GM23338 (cell line): ENCODE data around the gene AK4. TPM values are rescaled to one million over a fixed set of nuclear protein-coding genes. Genes with fewer than 3 reads are reported as not detected.
"Not testable (repeated sequence)": the region's sequence is repeated elsewhere in the genome, so short reads cannot be mapped to it uniquely, and the experiment has no call there.

Experiments used
- ATAC-seq: fragments of 200-7000 bp; cut with Tn5 transposase; 3 replicates; pipeline ENCODE4 v1.9.1; 2020
- DNase-seq: peaks from one replicate; pipeline ENCODE4 v3.0.0-alpha.2; 2015; ENCODE audit warnings: low spot score
- H2AFZ ChIP-seq: fragments of 200-600 bp; sonication (generic); 2 replicates; pipeline ENCODE4 v1.8.0; 2016; ENCODE audit warnings: antibody characterized with exemption, mild to moderate bottlenecking, moderate library complexity
- H3F3A ChIP-seq: fragments of 200-600 bp; sonication (generic); replicated peaks from 2 replicates; pipeline ENCODE4 v1.8.0; 2017; ENCODE audit warnings: antibody characterized with exemption, mixed run types, low read depth
- H3K27ac ChIP-seq: fragments of 200-600 bp; sonication (generic); 2 replicates; pipeline ENCODE4 v1.6.1; 2016; ENCODE audit warnings: low read depth
- H3K27me3 ChIP-seq: fragments of 200-600 bp; sonication (generic); 2 replicates; pipeline ENCODE4 v1.8.0; 2016; ENCODE audit warnings: mild to moderate bottlenecking, mixed run types, moderate library complexity; ENCODE audit not compliant: insufficient read depth
- H3K36me3 ChIP-seq: fragments of 200-600 bp; sonication (generic); 2 replicates; pipeline ENCODE4 v1.8.0; 2016; ENCODE audit warnings: mild to moderate bottlenecking; ENCODE audit not compliant: insufficient read depth
- H3K4me1 ChIP-seq: fragments of 200-600 bp; sonication (generic); 2 replicates; pipeline ENCODE4 v1.8.0; 2016; ENCODE audit warnings: mild to moderate bottlenecking, moderate library complexity; ENCODE audit not compliant: insufficient read depth
- H3K4me2 ChIP-seq: fragments of 200-600 bp; sonication (generic); 2 replicates; pipeline ENCODE4 v1.7.1; 2017; ENCODE audit warnings: mixed run types
- H3K4me3 ChIP-seq: fragments of 200-600 bp; sonication (generic); 2 replicates; pipeline ENCODE4 v1.6.1; 2016; ENCODE audit warnings: mixed run types
- H3K79me2 ChIP-seq: fragments of 200-600 bp; sonication (generic); replicated peaks from 2 replicates; pipeline ENCODE4 v1.8.0; 2017; ENCODE audit warnings: mild to moderate bottlenecking; ENCODE audit not compliant: insufficient read depth
- H3K9me2 ChIP-seq: fragments of 200-600 bp; sonication (generic); 2 replicates; pipeline ENCODE4 v1.8.0; 2017; ENCODE audit not compliant: insufficient read depth
- H4K20me1 ChIP-seq: fragments of 200-600 bp; sonication (generic); replicated peaks from 2 replicates; pipeline ENCODE4 v1.8.0; 2017; ENCODE audit warnings: mild to moderate bottlenecking; ENCODE audit not compliant: insufficient read depth
- H3K27ac Mint-ChIP-seq: 2 replicates; pipeline ENCODE4 v1.8.0; 2020; ENCODE audit warnings: inconsistent platforms, mild to moderate bottlenecking, moderate library complexity, mixed read lengths
- H3K27me3 Mint-ChIP-seq: 3 replicates; pipeline ENCODE4 v1.8.0; 2022; ENCODE audit warnings: low read depth, mild to moderate bottlenecking, moderate library complexity, mixed read lengths, inconsistent platforms; ENCODE audit not compliant: insufficient read depth, poor library complexity
- H3K36me3 Mint-ChIP-seq: 3 replicates; pipeline ENCODE4 v1.8.0; 2021; ENCODE audit warnings: low read depth, mild to moderate bottlenecking, inconsistent platforms, moderate library complexity, mixed read lengths
- H3K4me1 Mint-ChIP-seq: 3 replicates; pipeline ENCODE4 v1.8.0; 2020; ENCODE audit warnings: mild to moderate bottlenecking, inconsistent platforms, mixed read lengths
- H3K4me3 Mint-ChIP-seq: 3 replicates; pipeline ENCODE4 v1.8.0; 2021; ENCODE audit warnings: moderate library complexity, mild to moderate bottlenecking, inconsistent platforms, mixed read lengths
- H3K9me3 Mint-ChIP-seq: 3 replicates; pipeline ENCODE4 v1.8.0; 2020; ENCODE audit warnings: moderate library complexity, mild to moderate bottlenecking, inconsistent platforms, mixed read lengths
- CREB1 ChIP-seq: fragments of 250-450 bp; sonication (Bioruptor Pico); IDR thresholded peaks from 2 replicates; pipeline ENCODE4 v1.5.0; 2020; ENCODE audit warnings: low read depth, mild to moderate bottlenecking, moderate library complexity
- EZH2 ChIP-seq: fragments of 200-600 bp; sonication (generic); IDR thresholded peaks from one replicate; pipeline ENCODE4 v1.8.0; 2017; ENCODE audit warnings: antibody characterized with exemption, mild to moderate bottlenecking, low read depth; ENCODE audit not compliant: unreplicated experiment
- EZH2phosphoT487 ChIP-seq: fragments of 200-600 bp; sonication (generic); IDR thresholded peaks from one replicate; pipeline ENCODE4 v1.8.1; 2018; ENCODE audit warnings: antibody characterized with exemption; ENCODE audit not compliant: unreplicated experiment
- JUNB ChIP-seq: IDR thresholded peaks from one replicate; pipeline ENCODE4 v1.6.1; 2016; ENCODE audit warnings: antibody characterized with exemption; ENCODE audit not compliant: unreplicated experiment
- NANOG ChIP-seq: IDR thresholded peaks from 2 replicates; pipeline ENCODE4 v1.6.1; 2016; ENCODE audit warnings: antibody characterized with exemption, borderline replicate concordance
- POLR2AphosphoS5 ChIP-seq: IDR thresholded peaks from 2 replicates; pipeline ENCODE4 v1.6.1; 2016; ENCODE audit warnings: antibody characterized with exemption, low read depth
- REST ChIP-seq: IDR thresholded peaks from one replicate; pipeline ENCODE4 v1.6.1; 2018; ENCODE audit warnings: antibody characterized with exemption; ENCODE audit not compliant: unreplicated experiment
- STAT1 ChIP-seq: IDR thresholded peaks from one replicate; pipeline ENCODE4 v1.6.1; 2016; ENCODE audit warnings: antibody characterized with exemption; ENCODE audit not compliant: unreplicated experiment
- ZNF114 ChIP-seq: fragments of 250-450 bp; sonication (Bioruptor Pico); IDR thresholded peaks from 2 replicates; pipeline ENCODE4 v1.5.0; 2020; ENCODE audit warnings: mild to moderate bottlenecking, moderate library complexity
- ZNF331 ChIP-seq: fragments of 250-450 bp; sonication (Bioruptor Pico); IDR thresholded peaks from 2 replicates; pipeline ENCODE4 v1.5.0; 2020; ENCODE audit warnings: low read depth, mild to moderate bottlenecking, moderate library complexity
- polyA plus RNA-seq: library from polyadenylated mRNA; unstranded; fragments of >200 nt; fragmentation: Nextera tagmentation; extraction: Ambion mirVana; gene quantifications from 2 replicates; pipeline ENCODE4 v1.2.1, GENCODE V29; 2016
- total RNA-seq: library from RNA; depleted of rRNA; stranded (reverse); fragments of >200 nt; shearing (Covaris generic); gene quantifications from 2 replicates; pipeline ENCODE4 v1.2.3, GENCODE V29; 2014
- TF ChIP-seq, protein P1 (sequence below): fragments of 250-450 bp; sonication (Bioruptor Pico); IDR thresholded peaks from 2 replicates; pipeline ENCODE4 v1.5.0; 2020; ENCODE audit warnings: mild to moderate bottlenecking, moderate library complexity
- TF ChIP-seq, protein P2 (sequence below), 2 experiments: fragments of 200-600 bp in 1 of 2; sonication (generic) in 1 of 2; conservative IDR thresholded peaks; 2 replicates each; pipeline versions ENCODE4 v1.5.1 to v1.6.1; 2016 to 2017; ENCODE audit warnings: antibody characterized with exemption in 2 of 2, low read depth in 2 of 2, mild to moderate bottlenecking in 2 of 2, moderate library complexity in 1 of 2

AK4 gene
- total and polyA plus RNA-seq, 2 experiments from 2014 or later = 123 to 127 TPM

DNA sequence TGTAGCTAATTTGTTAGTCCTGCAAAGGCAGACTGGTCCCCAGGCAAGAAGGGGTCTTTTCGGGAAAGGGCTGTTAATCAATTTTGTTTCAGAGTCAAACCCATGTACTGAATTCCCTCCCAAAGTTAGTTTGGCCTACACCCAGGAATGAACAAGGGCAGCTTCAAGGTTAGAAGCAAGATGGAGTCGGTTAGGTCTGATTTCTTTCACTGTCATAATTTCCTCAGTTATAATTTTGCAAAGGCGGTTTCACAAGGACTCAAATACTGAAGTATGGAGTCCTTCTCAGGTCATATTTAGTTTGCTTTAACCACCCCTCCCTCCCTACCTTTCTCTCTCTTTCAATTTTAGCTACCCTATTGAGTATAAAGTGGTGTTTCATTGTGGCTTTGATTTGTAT lies 16.1 kb downstream of the AK4 start:
- peaks cover 100% of the 10 kb centered on the region for H3K79me2 ChIP-seq
- not testable (repeated sequence) for ATAC-seq, H3K27me3 Mint-ChIP-seq

DNA sequence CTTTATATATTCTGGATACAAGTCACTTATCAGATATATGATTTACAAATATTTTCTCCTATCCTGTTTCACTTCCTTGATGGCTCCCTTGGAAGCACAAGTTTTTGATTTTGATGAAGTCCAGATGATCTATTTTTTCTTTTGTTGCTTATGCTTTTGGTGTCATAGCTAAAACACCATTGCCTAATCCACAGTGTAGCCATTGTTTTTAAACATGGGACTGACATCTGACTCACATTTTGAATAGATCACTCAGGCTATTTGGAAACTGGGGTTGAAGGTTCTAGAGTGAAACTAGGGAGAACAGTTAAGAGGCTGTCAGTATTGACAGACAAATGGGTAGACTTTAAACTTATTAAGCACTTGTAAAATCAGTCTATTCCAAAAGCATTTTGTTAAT lies 16.6 kb downstream of the AK4 start:
- no peak overlapping the region for H3K27ac Mint-ChIP-seq
- H3K4me2 ChIP-seq = peak overlapping the region; percentile 27
- H3K27ac ChIP-seq = no peak overlapping the region
- H3K79me2 ChIP-seq = peaks cover 100% of the 10 kb centered on the region
- peaks cover 2% of the 10 kb centered on the region; the same call in 1 of the 3 replicates for H3K36me3 Mint-ChIP-seq
- H2AFZ ChIP-seq = no peak overlapping the region
- no peaks in the 10 kb centered on the region for H3K36me3 ChIP-seq
- 0 out of 2 replicates have a peak, but pooled peaks cover 5% of the 10 kb centered on the region for H4K20me1 ChIP-seq
- no peaks in the 10 kb centered on the region for H3K9me2 ChIP-seq
- H3K4me1 Mint-ChIP-seq = peaks cover 80% of the 10 kb centered on the region
- no peaks in the 10 kb centered on the region for H3K9me3 Mint-ChIP-seq
- H3K27me3 ChIP-seq = no peaks in the 10 kb centered on the region
- no peak overlapping the region for H3K4me3 Mint-ChIP-seq
- no peak for ATAC-seq
- DNase-seq = no peak
- H3F3A ChIP-seq = no peaks in the 10 kb centered on the region
- peaks cover 79% of the 10 kb centered on the region for H3K4me1 ChIP-seq
- H3K4me3 ChIP-seq = no peak overlapping the region
- peaks cover 2% of the 10 kb centered on the region for H3K27me3 Mint-ChIP-seq
- TF ChIP-seq JUNB = no peak
- TF ChIP-seq EZH2phosphoT487 = no peak
- no peak for TF ChIP-seq EZH2
- TF ChIP-seq STAT1 = no peak
- TF ChIP-seq, protein P1, sequence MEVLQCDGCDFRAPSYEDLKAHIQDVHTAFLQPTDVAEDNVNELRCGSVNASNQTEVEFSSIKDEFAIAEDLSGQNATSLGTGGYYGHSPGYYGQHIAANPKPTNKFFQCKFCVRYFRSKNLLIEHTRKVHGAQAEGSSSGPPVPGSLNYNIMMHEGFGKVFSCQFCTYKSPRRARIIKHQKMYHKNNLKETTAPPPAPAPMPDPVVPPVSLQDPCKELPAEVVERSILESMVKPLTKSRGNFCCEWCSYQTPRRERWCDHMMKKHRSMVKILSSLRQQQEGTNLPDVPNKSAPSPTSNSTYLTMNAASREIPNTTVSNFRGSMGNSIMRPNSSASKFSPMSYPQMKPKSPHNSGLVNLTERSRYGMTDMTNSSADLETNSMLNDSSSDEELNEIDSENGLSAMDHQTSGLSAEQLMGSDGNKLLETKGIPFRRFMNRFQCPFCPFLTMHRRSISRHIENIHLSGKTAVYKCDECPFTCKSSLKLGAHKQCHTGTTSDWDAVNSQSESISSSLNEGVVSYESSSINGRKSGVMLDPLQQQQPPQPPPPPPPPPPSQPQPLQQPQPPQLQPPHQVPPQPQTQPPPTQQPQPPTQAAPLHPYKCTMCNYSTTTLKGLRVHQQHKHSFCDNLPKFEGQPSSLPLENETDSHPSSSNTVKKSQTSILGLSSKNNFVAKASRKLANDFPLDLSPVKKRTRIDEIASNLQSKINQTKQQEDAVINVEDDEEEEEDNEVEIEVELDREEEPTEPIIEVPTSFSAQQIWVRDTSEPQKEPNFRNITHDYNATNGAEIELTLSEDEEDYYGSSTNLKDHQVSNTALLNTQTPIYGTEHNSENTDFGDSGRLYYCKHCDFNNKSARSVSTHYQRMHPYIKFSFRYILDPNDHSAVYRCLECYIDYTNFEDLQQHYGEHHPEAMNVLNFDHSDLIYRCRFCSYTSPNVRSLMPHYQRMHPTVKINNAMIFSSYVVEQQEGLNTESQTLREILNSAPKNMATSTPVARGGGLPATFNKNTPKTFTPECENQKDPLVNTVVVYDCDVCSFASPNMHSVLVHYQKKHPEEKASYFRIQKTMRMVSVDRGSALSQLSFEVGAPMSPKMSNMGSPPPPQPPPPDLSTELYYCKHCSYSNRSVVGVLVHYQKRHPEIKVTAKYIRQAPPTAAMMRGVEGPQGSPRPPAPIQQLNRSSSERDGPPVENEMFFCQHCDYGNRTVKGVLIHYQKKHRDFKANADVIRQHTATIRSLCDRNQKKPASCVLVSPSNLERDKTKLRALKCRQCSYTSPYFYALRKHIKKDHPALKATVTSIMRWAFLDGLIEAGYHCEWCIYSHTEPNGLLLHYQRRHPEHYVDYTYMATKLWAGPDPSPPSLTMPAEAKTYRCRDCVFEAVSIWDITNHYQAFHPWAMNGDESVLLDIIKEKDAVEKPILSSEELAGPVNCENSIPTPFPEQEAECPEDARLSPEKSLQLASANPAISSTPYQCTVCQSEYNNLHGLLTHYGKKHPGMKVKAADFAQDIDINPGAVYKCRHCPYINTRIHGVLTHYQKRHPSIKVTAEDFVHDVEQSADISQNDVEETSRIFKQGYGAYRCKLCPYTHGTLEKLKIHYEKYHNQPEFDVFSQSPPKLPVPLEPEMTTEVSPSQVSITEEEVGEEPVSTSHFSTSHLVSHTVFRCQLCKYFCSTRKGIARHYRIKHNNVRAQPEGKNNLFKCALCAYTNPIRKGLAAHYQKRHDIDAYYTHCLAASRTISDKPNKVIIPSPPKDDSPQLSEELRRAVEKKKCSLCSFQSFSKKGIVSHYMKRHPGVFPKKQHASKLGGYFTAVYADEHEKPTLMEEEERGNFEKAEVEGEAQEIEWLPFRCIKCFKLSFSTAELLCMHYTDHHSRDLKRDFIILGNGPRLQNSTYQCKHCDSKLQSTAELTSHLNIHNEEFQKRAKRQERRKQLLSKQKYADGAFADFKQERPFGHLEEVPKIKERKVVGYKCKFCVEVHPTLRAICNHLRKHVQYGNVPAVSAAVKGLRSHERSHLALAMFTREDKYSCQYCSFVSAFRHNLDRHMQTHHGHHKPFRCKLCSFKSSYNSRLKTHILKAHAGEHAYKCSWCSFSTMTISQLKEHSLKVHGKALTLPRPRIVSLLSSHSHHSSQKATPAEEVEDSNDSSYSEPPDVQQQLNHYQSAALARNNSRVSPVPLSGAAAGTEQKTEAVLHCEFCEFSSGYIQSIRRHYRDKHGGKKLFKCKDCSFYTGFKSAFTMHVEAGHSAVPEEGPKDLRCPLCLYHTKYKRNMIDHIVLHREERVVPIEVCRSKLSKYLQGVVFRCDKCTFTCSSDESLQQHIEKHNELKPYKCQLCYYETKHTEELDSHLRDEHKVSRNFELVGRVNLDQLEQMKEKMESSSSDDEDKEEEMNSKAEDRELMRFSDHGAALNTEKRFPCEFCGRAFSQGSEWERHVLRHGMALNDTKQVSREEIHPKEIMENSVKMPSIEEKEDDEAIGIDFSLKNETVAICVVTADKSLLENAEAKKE = no peak
- TF ChIP-seq CREB1 (CRISPR knock-in tag) = no peak
- TF ChIP-seq, protein P2, sequence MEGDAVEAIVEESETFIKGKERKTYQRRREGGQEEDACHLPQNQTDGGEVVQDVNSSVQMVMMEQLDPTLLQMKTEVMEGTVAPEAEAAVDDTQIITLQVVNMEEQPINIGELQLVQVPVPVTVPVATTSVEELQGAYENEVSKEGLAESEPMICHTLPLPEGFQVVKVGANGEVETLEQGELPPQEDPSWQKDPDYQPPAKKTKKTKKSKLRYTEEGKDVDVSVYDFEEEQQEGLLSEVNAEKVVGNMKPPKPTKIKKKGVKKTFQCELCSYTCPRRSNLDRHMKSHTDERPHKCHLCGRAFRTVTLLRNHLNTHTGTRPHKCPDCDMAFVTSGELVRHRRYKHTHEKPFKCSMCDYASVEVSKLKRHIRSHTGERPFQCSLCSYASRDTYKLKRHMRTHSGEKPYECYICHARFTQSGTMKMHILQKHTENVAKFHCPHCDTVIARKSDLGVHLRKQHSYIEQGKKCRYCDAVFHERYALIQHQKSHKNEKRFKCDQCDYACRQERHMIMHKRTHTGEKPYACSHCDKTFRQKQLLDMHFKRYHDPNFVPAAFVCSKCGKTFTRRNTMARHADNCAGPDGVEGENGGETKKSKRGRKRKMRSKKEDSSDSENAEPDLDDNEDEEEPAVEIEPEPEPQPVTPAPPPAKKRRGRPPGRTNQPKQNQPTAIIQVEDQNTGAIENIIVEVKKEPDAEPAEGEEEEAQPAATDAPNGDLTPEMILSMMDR (conservative IDR thresholded peaks at IDR 0.05; ENCODE audit: low read depth in 2 of 2) = no peak
- TF ChIP-seq REST = no peak
- no peak for TF ChIP-seq ZNF331 (CRISPR knock-in tag)
- no peak for TF ChIP-seq NANOG
- no peak for TF ChIP-seq ZNF114 (CRISPR knock-in tag)
- TF ChIP-seq POLR2AphosphoS5 = no peak

More for the DNA sequence above, 16.1 kb downstream of the AK4 start:
- Mint-ChIP-seq H3K27ac (peak overlapping the region; percentile 0; the same call in 1 of the 2 replicates), H3K4me1 (peaks cover 77% of the 10 kb centered on the region)
- H3K9me3 Mint-ChIP-seq, H3K4me3 ChIP-seq, H3K36me3 Mint-ChIP-seq, H3F3A ChIP-seq, H3K4me3 Mint-ChIP-seq, H2AFZ ChIP-seq, H3K27me3 ChIP-seq, H3K36me3 ChIP-seq, H3K9me2 ChIP-seq, DNase-seq, H4K20me1 ChIP-seq: not testable (repeated sequence)
- peaks cover 78% of the 10 kb centered on the region for H3K4me1 ChIP-seq
- H3K4me2 ChIP-seq = peak overlapping the region; percentile 27
- peak overlapping the region; percentile 20; the same call in 1 of the 2 replicates for H3K27ac ChIP-seq
